Erythroblast (primary cell): Measurements from ENCODE around the gene LIN7B.
"Not testable (repeated sequence)": the region's sequence is repeated elsewhere in the genome, so short reads cannot be mapped to it uniquely, and the experiment has no call there.

Experiments
- GATA1 ChIP-seq: IDR thresholded peaks from 2 replicates; pipeline ENCODE4 v1.6.1; 2011; ENCODE audit warnings: low read depth, mild to moderate bottlenecking, control low read depth, low read length, moderate library complexity
- POLR2A ChIP-seq: IDR thresholded peaks from 2 replicates; pipeline ENCODE4 v1.6.1; 2011; ENCODE audit warnings: mild to moderate bottlenecking, low read length

DNA sequence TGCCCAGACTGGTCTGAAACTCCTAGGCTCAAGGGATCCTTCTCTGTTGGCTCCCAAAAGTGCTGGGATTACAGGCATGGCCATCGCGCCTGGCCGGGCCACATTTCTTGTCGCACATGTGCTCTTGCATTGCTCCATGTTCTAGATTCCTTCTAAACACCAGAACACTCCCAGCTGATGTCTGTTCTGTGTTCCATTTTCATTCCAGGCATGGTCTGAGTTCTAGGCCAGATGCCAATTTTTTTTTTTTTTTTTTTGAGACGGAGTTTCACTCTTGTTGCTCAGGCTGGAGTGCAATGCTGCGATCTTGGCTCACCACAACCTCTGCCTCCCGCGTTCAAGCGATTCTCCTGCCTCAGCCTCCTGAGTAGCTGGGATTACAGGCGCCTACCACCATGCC is 7.7 kb downstream of the LIN7B start:
- not testable (repeated sequence) for TF ChIP-seq POLR2A, GATA1
